ENCODE data around the gene MYCBP2. TPM values are rescaled to one million over a fixed set of nuclear protein-coding genes. Genes with fewer than 3 reads are reported as not detected.
"Not testable (repeated sequence)": the region's sequence is repeated elsewhere in the genome, so short reads cannot be mapped to it uniquely, and the experiment has no call there.

MYCBP2 gene
- total RNA-seq, 1 donor from 2014 or later: 96.4 TPM

DNA sequence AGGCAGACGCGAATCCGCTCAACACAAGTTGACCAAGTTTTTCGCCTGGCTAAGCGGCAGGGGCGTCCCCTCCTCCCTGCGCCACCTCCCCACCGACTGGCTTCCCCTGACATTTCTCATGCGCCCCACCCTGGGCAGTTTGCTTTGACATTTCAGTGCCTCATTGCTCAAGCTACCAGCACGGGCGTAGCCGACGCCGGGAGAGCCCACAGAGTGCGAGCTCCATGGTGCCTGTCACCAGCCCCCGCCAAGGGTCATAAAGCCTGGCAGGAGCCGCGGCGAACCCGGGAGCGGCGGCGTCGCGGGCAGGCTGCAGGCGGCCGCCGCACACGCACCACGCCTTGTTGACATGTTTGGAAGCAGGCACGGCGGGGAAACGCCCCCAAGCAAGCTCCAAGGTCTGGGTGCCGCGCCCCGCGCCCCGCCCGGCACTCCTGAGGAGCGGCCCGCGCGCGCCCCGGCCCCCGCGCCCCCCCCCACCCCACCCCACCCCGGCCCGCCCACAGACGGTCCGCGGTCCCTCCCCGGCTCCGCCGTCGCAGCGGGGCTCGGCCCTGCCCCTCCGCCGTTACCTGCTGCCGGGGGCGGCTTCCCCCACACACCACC is 300.5 kb downstream of the MYCBP2 start:
- peak overlapping the region; percentile 94 for H3K4me3 Mint-ChIP-seq

GRCh38 chr13:77022341-77022740 is 304.6 kb downstream of the MYCBP2 start:
- no peak for DNase-seq (ENCODE audit: low spot score)
- Mint-ChIP-seq H3K9me3 (no peaks in the 10 kb centered on the region), H3K27me3 (ENCODE audit: insufficient read depth) (no peaks in the 10 kb centered on the region), H3K4me1 (ENCODE audit: low read depth) (peaks cover 58% of the 10 kb centered on the region), H3K36me3 (ENCODE audit: low read depth) (peaks cover 26% of the 10 kb centered on the region), H3K4me3 (peak overlapping the region; percentile 2), H3K27ac (no peak overlapping the region)
- intact Hi-C loops (cut with micrococcal nuclease): no loop called here

More for the DNA sequence above, 300.5 kb downstream of the MYCBP2 start:
- no peaks in the 10 kb centered on the region for H3K27me3 Mint-ChIP-seq (ENCODE audit: insufficient read depth)
- H3K36me3 Mint-ChIP-seq (ENCODE audit: low read depth): peaks cover 23% of the 10 kb centered on the region
- peak overlapping the region; percentile 93 for H3K27ac Mint-ChIP-seq
- intact Hi-C loops (cut with micrococcal nuclease): loop anchor here (1.0 to 5.0 kb wide), 4 partner anchors 140 to 1704 kb away; partner anchors contain the start of gene KCTD12
- H3K4me1 Mint-ChIP-seq (ENCODE audit: low read depth): peaks cover 63% of the 10 kb centered on the region
- H3K9me3 Mint-ChIP-seq: no peaks in the 10 kb centered on the region
- DNase-seq (ENCODE audit: low spot score): peak; percentile 77

GRCh38 chr13:77019756-77020155 is 307.1 kb downstream of the MYCBP2 start:
- no peaks in the 10 kb centered on the region for H3K9me3 Mint-ChIP-seq
- H3K27me3 Mint-ChIP-seq (ENCODE audit: insufficient read depth): no peaks in the 10 kb centered on the region
- intact Hi-C loops (cut with micrococcal nuclease): no loop called here
- H3K36me3 Mint-ChIP-seq (ENCODE audit: low read depth): peaks cover 35% of the 10 kb centered on the region
- DNase-seq (ENCODE audit: low spot score): no peak
- H3K27ac Mint-ChIP-seq: no peak overlapping the region
- peaks cover 46% of the 10 kb centered on the region for H3K4me1 Mint-ChIP-seq (ENCODE audit: low read depth)
- H3K4me3 Mint-ChIP-seq: no peak overlapping the region

GRCh38 chr13:77016888-77017623 is 309.8 kb downstream of the MYCBP2 start:
- intact Hi-C loops (cut with micrococcal nuclease): loop anchor here (1.0 kb wide), 1 partner anchor 8 kb away; no protein-coding TSS in a partner anchor
- no peak for DNase-seq (ENCODE audit: low spot score)
- H3K4me1 Mint-ChIP-seq (ENCODE audit: low read depth): peaks cover 32% of the 10 kb centered on the region
- no peaks in the 10 kb centered on the region for H3K27me3 Mint-ChIP-seq (ENCODE audit: insufficient read depth)
- peaks cover 39% of the 10 kb centered on the region for H3K36me3 Mint-ChIP-seq (ENCODE audit: low read depth)
- no peak overlapping the region for H3K27ac Mint-ChIP-seq
- no peak overlapping the region for H3K4me3 Mint-ChIP-seq
- H3K9me3 Mint-ChIP-seq: no peaks in the 10 kb centered on the region

- no peaks in the 10 kb centered on the region for H3K9me3 Mint-ChIP-seq
- H3K4me1 Mint-ChIP-seq (ENCODE audit: low read depth): peaks cover 26% of the 10 kb centered on the region
- no peaks in the 10 kb centered on the region for H3K27me3 Mint-ChIP-seq (ENCODE audit: insufficient read depth)
- peaks cover 40% of the 10 kb centered on the region for H3K36me3 Mint-ChIP-seq (ENCODE audit: low read depth)
- intact Hi-C loops (cut with micrococcal nuclease): loop anchor here (1.0 kb wide), 1 partner anchor 9 kb away; no protein-coding TSS in a partner anchor
- no peak overlapping the region for H3K4me3 Mint-ChIP-seq
- DNase-seq (ENCODE audit: low spot score): no peak
- H3K27ac Mint-ChIP-seq: no peak overlapping the region
These were observed 310.6 kb downstream of the MYCBP2 start for GRCh38 chr13:77016251-77016812.

DNA sequence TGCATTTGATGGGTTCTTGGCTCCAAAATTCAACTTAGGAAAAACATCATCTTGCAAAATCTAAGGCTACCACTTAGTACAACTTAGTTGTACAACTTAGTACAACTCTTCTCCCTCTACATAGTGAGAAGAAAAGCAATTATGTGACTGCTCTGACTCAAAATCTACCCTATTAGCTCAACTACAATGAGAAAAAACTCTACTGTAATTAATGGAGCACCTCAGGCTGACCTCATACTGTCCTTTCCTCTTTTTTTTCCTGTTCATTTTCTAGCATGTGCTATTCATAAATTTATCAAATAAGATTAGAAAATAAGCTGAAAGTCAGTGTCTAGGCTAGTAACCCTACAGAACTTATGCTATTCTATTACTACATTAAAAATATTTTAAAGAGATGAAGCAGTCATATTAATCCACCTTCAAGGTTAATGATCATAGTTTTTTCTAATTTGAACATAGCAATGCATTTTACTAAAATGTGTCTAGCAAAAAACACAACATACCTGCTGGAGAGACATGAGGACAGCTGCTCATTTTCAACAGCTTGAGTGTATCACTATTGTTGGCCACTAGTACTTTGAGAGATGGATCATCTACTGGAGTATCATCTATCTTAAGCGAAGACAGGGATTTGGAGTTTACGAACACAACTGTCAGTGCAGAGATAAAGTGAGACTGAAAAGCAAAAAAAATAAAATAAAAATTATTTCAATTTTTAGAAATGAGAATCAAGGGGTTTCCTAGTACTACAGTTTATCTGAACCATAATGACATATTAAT is 311.8 kb downstream of the MYCBP2 start:
- DNase-seq (ENCODE audit: low spot score): no peak
- Mint-ChIP-seq H3K36me3 (ENCODE audit: low read depth) (peaks cover 45% of the 10 kb centered on the region), H3K4me3 (no peak overlapping the region), H3K27ac (no peak overlapping the region), H3K9me3 (no peaks in the 10 kb centered on the region), H3K27me3 (ENCODE audit: insufficient read depth) (no peaks in the 10 kb centered on the region), H3K4me1 (ENCODE audit: low read depth) (peaks cover 26% of the 10 kb centered on the region)
- intact Hi-C loops (cut with micrococcal nuclease): no loop called here

- no peaks in the 10 kb centered on the region for H3K27me3 Mint-ChIP-seq (ENCODE audit: insufficient read depth)
- peaks cover 53% of the 10 kb centered on the region for H3K36me3 Mint-ChIP-seq (ENCODE audit: low read depth)
- peaks cover 31% of the 10 kb centered on the region for H3K4me1 Mint-ChIP-seq (ENCODE audit: low read depth)
- H3K27ac Mint-ChIP-seq: no peak overlapping the region
- no peak for DNase-seq (ENCODE audit: low spot score)
- intact Hi-C loops (cut with micrococcal nuclease): no loop called here
- H3K4me3 Mint-ChIP-seq: no peak overlapping the region
- H3K9me3 Mint-ChIP-seq: no peaks in the 10 kb centered on the region
These were observed 312.9 kb downstream of the MYCBP2 start for GRCh38 chr13:77013853-77014542.

- DNase-seq (ENCODE audit: low spot score); H3K27me3 Mint-ChIP-seq (ENCODE audit: insufficient read depth); H3K27ac Mint-ChIP-seq; H3K4me3 Mint-ChIP-seq; H3K9me3 Mint-ChIP-seq: not testable (repeated sequence)
- peaks cover 31% of the 10 kb centered on the region for H3K4me1 Mint-ChIP-seq (ENCODE audit: low read depth)
- intact Hi-C loops (cut with micrococcal nuclease): loop anchor here (1.0 to 2.0 kb wide), 2 partner anchors 16 to 17 kb away; partner anchors contain the start of gene CLN5
- peaks cover 47% of the 10 kb centered on the region for H3K36me3 Mint-ChIP-seq (ENCODE audit: low read depth)
These were observed 317.2 kb downstream of the MYCBP2 start for GRCh38 chr13:77009719-77010118.

DNA sequence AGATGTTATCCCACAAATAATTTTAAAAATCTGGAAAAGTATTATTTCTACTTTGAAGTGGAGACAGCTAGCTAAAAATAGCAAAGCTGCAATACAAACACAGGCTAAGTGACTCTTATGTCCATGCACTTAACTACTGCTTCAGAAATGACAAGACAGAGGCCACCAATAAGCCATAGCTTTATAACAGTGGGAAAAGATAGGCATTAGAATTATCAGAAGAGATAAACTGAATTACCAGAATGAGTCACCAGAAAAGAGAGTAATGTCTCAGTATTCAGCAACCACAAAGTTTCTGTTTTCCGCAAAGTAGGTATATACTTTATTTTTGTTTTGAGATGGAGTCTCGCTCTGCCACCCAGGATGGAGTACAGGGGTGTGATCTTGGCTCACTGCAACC is 317.9 kb downstream of the MYCBP2 start:
- intact Hi-C loops (cut with micrococcal nuclease): loop anchor here (1.0 to 2.0 kb wide), 2 partner anchors 16 kb away; partner anchors contain the start of gene CLN5
- no peak for DNase-seq (ENCODE audit: low spot score)
- Mint-ChIP-seq H3K27ac (no peak overlapping the region), H3K4me3 (no peak overlapping the region), H3K4me1 (ENCODE audit: low read depth) (peaks cover 26% of the 10 kb centered on the region), H3K9me3 (no peaks in the 10 kb centered on the region), H3K36me3 (ENCODE audit: low read depth) (peaks cover 47% of the 10 kb centered on the region), H3K27me3 (ENCODE audit: insufficient read depth) (no peaks in the 10 kb centered on the region)

- H3K9me3 Mint-ChIP-seq; H3K4me3 Mint-ChIP-seq; H3K27me3 Mint-ChIP-seq (ENCODE audit: insufficient read depth); DNase-seq (ENCODE audit: low spot score); H3K27ac Mint-ChIP-seq: not testable (repeated sequence)
- intact Hi-C loops (cut with micrococcal nuclease): loop anchor here (2.0 kb wide), 1 partner anchor 16 kb away; the partner anchor contains the start of gene CLN5
- Mint-ChIP-seq H3K4me1 (ENCODE audit: low read depth) (peaks cover 20% of the 10 kb centered on the region), H3K36me3 (ENCODE audit: low read depth) (peaks cover 41% of the 10 kb centered on the region)
These were observed 318.6 kb downstream of the MYCBP2 start for GRCh38 chr13:77008337-77008736.

GRCh38 chr13:77002590-77003190 is 324.2 kb downstream of the MYCBP2 start:
- H3K4me3 Mint-ChIP-seq: no peak overlapping the region
- no peaks in the 10 kb centered on the region for H3K27me3 Mint-ChIP-seq (ENCODE audit: insufficient read depth)
- DNase-seq (ENCODE audit: low spot score): no peak
- H3K4me1 Mint-ChIP-seq (ENCODE audit: low read depth): peaks cover 20% of the 10 kb centered on the region
- H3K36me3 Mint-ChIP-seq (ENCODE audit: low read depth): peaks cover 46% of the 10 kb centered on the region
- intact Hi-C loops (cut with micrococcal nuclease): loop anchor here (1.0 kb wide), 1 partner anchor 8 kb away; no protein-coding TSS in a partner anchor
- H3K9me3 Mint-ChIP-seq: no peaks in the 10 kb centered on the region
- peak overlapping the region; percentile 62 for H3K27ac Mint-ChIP-seq
